Central memory CD8-positive, alpha-beta T cell (primary cell): Measurements from ENCODE around the gene DDHD1.
"Not testable (repeated sequence)": the region's sequence is repeated elsewhere in the genome, so short reads cannot be mapped to it uniquely, and the experiment has no call there.

Experiments used
- ATAC-seq: fragments of 150-1000 bp; cut with Tn5 transposase; replicated peaks from 2 replicates; pipeline ENCODE4 v1.10.0; 2022; ENCODE audit warnings: mild to moderate bottlenecking, moderate FRiP score, moderate number of reproducible peaks; ENCODE audit not compliant: poor library complexity, severe bottlenecking; ENCODE audit errors: extremely low read depth
- DNase-seq, 2 donors: peaks; one replicate each; pipeline ENCODE4 v3.0.0; 2021; ENCODE audit warnings: low spot score in 2 of 2
- H3K27ac Mint-ChIP-seq: one replicate; pipeline ENCODE4 v1.8.0; 2022; ENCODE audit warnings: low read depth, mild to moderate bottlenecking, moderate library complexity, mixed read lengths
- H3K27me3 Mint-ChIP-seq: one replicate; pipeline ENCODE4 v1.8.0; 2022; ENCODE audit warnings: mixed read lengths
- H3K36me3 Mint-ChIP-seq: one replicate; pipeline ENCODE4 v1.8.0; 2022; ENCODE audit warnings: mild to moderate bottlenecking, moderate library complexity, mixed read lengths; ENCODE audit not compliant: insufficient read depth
- H3K4me1 Mint-ChIP-seq: one replicate; pipeline ENCODE4 v1.8.0; 2022; ENCODE audit warnings: mixed read lengths
- H3K4me3 Mint-ChIP-seq: one replicate; pipeline ENCODE4 v1.8.0; 2022; ENCODE audit warnings: mild to moderate bottlenecking, moderate library complexity, mixed read lengths
- H3K9me3 Mint-ChIP-seq: one replicate; pipeline ENCODE4 v1.8.0; 2022; ENCODE audit warnings: mixed read lengths

The DDHD1 gene

GRCh38 chr14:53113989-53114388 lies 39.1 kb downstream of the DDHD1 start:
- no peak for DNase-seq
- Mint-ChIP-seq H3K36me3 (peaks cover 7% of the 10 kb centered on the region), H3K9me3 (no peaks in the 10 kb centered on the region), H3K27ac (no peak overlapping the region), H3K4me3 (no peak overlapping the region), H3K27me3 (no peaks in the 10 kb centered on the region), H3K4me1 (peaks cover 46% of the 10 kb centered on the region)
- no peak for ATAC-seq

GRCh38 chr14:53110096-53110495 lies 43.0 kb downstream of the DDHD1 start:
- Mint-ChIP-seq H3K4me1 (peaks cover 10% of the 10 kb centered on the region), H3K4me3 (no peak overlapping the region), H3K9me3 (no peaks in the 10 kb centered on the region), H3K27me3 (no peaks in the 10 kb centered on the region), H3K27ac (no peak overlapping the region), H3K36me3 (peaks cover 5% of the 10 kb centered on the region)
- ATAC-seq: no peak
- no peak for DNase-seq

GRCh38 chr14:53109105-53110041 lies 43.8 kb downstream of the DDHD1 start:
- DNase-seq (no peak), ATAC-seq (peak; percentile 87)
- Mint-ChIP-seq H3K4me1 (peaks cover 2% of the 10 kb centered on the region), H3K36me3 (peaks cover 5% of the 10 kb centered on the region), H3K27ac (no peak overlapping the region), H3K9me3 (no peaks in the 10 kb centered on the region), H3K27me3 (no peaks in the 10 kb centered on the region), H3K4me3 (no peak overlapping the region)

GRCh38 chr14:53108292-53109104 lies 44.6 kb downstream of the DDHD1 start:
- Mint-ChIP-seq H3K27me3 (no peaks in the 10 kb centered on the region), H3K4me3 (no peak overlapping the region), H3K36me3 (peaks cover 7% of the 10 kb centered on the region), H3K9me3 (no peaks in the 10 kb centered on the region), H3K27ac (no peak overlapping the region), H3K4me1 (no peaks in the 10 kb centered on the region)
- DNase-seq (no peak), ATAC-seq (peak; percentile 34)

- DNase-seq (no peak), ATAC-seq (no peak)
- Mint-ChIP-seq H3K36me3 (peaks cover 14% of the 10 kb centered on the region), H3K4me3 (no peak overlapping the region), H3K27ac (no peak overlapping the region), H3K9me3 (no peaks in the 10 kb centered on the region), H3K4me1 (no peaks in the 10 kb centered on the region), H3K27me3 (no peaks in the 10 kb centered on the region)
Measured at GRCh38 chr14:53106768-53107167, 46.4 kb downstream of the DDHD1 start.

- no peak overlapping the region for H3K27ac Mint-ChIP-seq
- no peaks in the 10 kb centered on the region for H3K4me1 Mint-ChIP-seq
- ATAC-seq (no peak), DNase-seq (no peak)
- H3K36me3 Mint-ChIP-seq: peaks cover 14% of the 10 kb centered on the region
- no peak overlapping the region for H3K4me3 Mint-ChIP-seq
- no peaks in the 10 kb centered on the region for H3K27me3 Mint-ChIP-seq
- H3K9me3 Mint-ChIP-seq: no peaks in the 10 kb centered on the region
Measured at GRCh38 chr14:53103636-53104340, 49.3 kb downstream of the DDHD1 start.

- DNase-seq: no peak
- Mint-ChIP-seq H3K4me1 (peaks cover 16% of the 10 kb centered on the region), H3K36me3 (peaks cover 3% of the 10 kb centered on the region), H3K27ac (no peak overlapping the region), H3K9me3 (peaks cover 4% of the 10 kb centered on the region), H3K4me3 (no peak overlapping the region), H3K27me3 (no peaks in the 10 kb centered on the region)
- ATAC-seq: no peak
Measured at GRCh38 chr14:53093206-53093605, 59.9 kb downstream of the DDHD1 start.

- Mint-ChIP-seq H3K9me3 (peaks cover 4% of the 10 kb centered on the region), H3K4me1 (peaks cover 27% of the 10 kb centered on the region), H3K27ac (no peak overlapping the region), H3K27me3 (no peaks in the 10 kb centered on the region), H3K36me3 (peaks cover 4% of the 10 kb centered on the region), H3K4me3 (no peak overlapping the region)
- DNase-seq (no peak), ATAC-seq (no peak)
Measured at GRCh38 chr14:53090853-53091252, 62.3 kb downstream of the DDHD1 start.

- not testable (repeated sequence) for DNase-seq, H3K27me3 Mint-ChIP-seq, H3K9me3 Mint-ChIP-seq, H3K27ac Mint-ChIP-seq, ATAC-seq, H3K4me3 Mint-ChIP-seq
- H3K36me3 Mint-ChIP-seq: peaks cover 20% of the 10 kb centered on the region
- H3K4me1 Mint-ChIP-seq: peaks cover 27% of the 10 kb centered on the region
Measured at GRCh38 chr14:53084954-53085353, 68.2 kb downstream of the DDHD1 start.

GRCh38 chr14:53064475-53064874 lies 88.6 kb downstream of the DDHD1 start:
- H3K9me3 Mint-ChIP-seq: no peaks in the 10 kb centered on the region
- DNase-seq (no peak), ATAC-seq (no peak)
- no peaks in the 10 kb centered on the region for H3K4me1 Mint-ChIP-seq
- H3K36me3 Mint-ChIP-seq: peaks cover 17% of the 10 kb centered on the region
- H3K27me3 Mint-ChIP-seq: no peaks in the 10 kb centered on the region
- no peak overlapping the region for H3K4me3 Mint-ChIP-seq
- H3K27ac Mint-ChIP-seq: no peak overlapping the region

GRCh38 chr14:53062856-53063255 lies 90.3 kb downstream of the DDHD1 start:
- no peak overlapping the region for H3K27ac Mint-ChIP-seq
- DNase-seq (no peak), ATAC-seq (no peak)
- no peaks in the 10 kb centered on the region for H3K4me1 Mint-ChIP-seq
- no peaks in the 10 kb centered on the region for H3K9me3 Mint-ChIP-seq
- no peak overlapping the region for H3K4me3 Mint-ChIP-seq
- H3K36me3 Mint-ChIP-seq: peaks cover 16% of the 10 kb centered on the region
- H3K27me3 Mint-ChIP-seq: no peaks in the 10 kb centered on the region

GRCh38 chr14:53060046-53060445 lies 93.1 kb downstream of the DDHD1 start:
- peaks cover 17% of the 10 kb centered on the region for H3K36me3 Mint-ChIP-seq

More at GRCh38 chr14:53060046-53060445, 93.1 kb downstream of the DDHD1 start:
- ATAC-seq (no peak), DNase-seq (no peak)
- Mint-ChIP-seq H3K4me1 (peaks cover 2% of the 10 kb centered on the region), H3K27me3 (no peaks in the 10 kb centered on the region), H3K27ac (no peak overlapping the region), H3K9me3 (no peaks in the 10 kb centered on the region), H3K4me3 (no peak overlapping the region)
